Ishikawa (cell line): ENCODE measurements around the gene ITIH1.

Experiments
- EP300 ChIP-seq: IDR thresholded peaks from 2 replicates; pipeline ENCODE4 v1.6.1; 2012; ENCODE audit warnings: borderline replicate concordance
- TCF12 ChIP-seq: IDR thresholded peaks from 2 replicates; pipeline ENCODE4 v1.6.1; 2012; ENCODE audit warnings: low read depth
- USF1 ChIP-seq: IDR thresholded peaks from 2 replicates; pipeline ENCODE4 v1.6.1; 2012
- YY1 ChIP-seq: IDR thresholded peaks from 2 replicates; pipeline ENCODE4 v1.6.1; 2012; ENCODE audit warnings: low read depth
- ZBTB7A ChIP-seq: IDR thresholded peaks from 2 replicates; pipeline ENCODE4 v1.6.1; 2012; ENCODE audit warnings: low read depth

- no peak for TF ChIP-seq TCF12
- TF ChIP-seq YY1, result no peak
- TF ChIP-seq EP300, result no peak
- no peak for TF ChIP-seq ZBTB7A
- TF ChIP-seq USF1, result no peak
Measured at GRCh38 chr3:52791366-52791765, 14.0 kb downstream of the ITIH1 start.
